OCI-LY3 (cell line): Measurements from ENCODE around the gene SHANK3.

ENCODE experiments used
- H2AFZ ChIP-seq: fragments of 200-600, 300-600 bp; shearing (Covaris generic); 2 replicates; pipeline ENCODE4 v1.6.0; 2014; ENCODE audit warnings: antibody characterized with exemption, low read depth, low read length
- H3K27ac ChIP-seq: fragments of 200-600, 300-600 bp; sonication (generic); 2 replicates; pipeline ENCODE4 v1.5.1; 2014; ENCODE audit warnings: mild to moderate bottlenecking, low read length, moderate library complexity, mixed read lengths
- H3K27me3 ChIP-seq: fragments of 200-600, 300-600 bp; sonication (generic); 2 replicates; pipeline ENCODE4 v1.6.1; 2014; ENCODE audit warnings: low read depth, low read length, mixed read lengths
- H3K36me3 ChIP-seq: fragments of 200-600, 300-600 bp; sonication (generic); replicated peaks from 2 replicates; pipeline ENCODE3; 2014; ENCODE audit warnings: low read depth, low read length, mixed read lengths
- H3K4me1 ChIP-seq: fragments of 300-600, 200-600 bp; sonication (generic); 2 replicates; pipeline ENCODE4 v1.6.1; 2014; ENCODE audit warnings: low read length, mixed read lengths
- H3K4me2 ChIP-seq: fragments of 200-600, 300-600 bp; sonication (generic); 2 replicates; pipeline ENCODE4 v1.6.1; 2014; ENCODE audit warnings: low read length, mixed read lengths
- H3K4me3 ChIP-seq: fragments of 300-600, 200-600 bp; sonication (generic); 2 replicates; pipeline ENCODE4 v1.5.1; 2014; ENCODE audit warnings: antibody characterized with exemption, mild to moderate bottlenecking, low read length, moderate library complexity
- H3K79me2 ChIP-seq: fragments of 300-600, 200-600 bp; shearing (Covaris generic); 2 replicates; pipeline ENCODE4 v1.6.1; 2014; ENCODE audit warnings: mild to moderate bottlenecking, low read length, mixed read lengths
- H3K9ac ChIP-seq: fragments of 300-600, 200-600 bp; shearing (Covaris generic); 2 replicates; pipeline ENCODE4 v1.6.0; 2014; ENCODE audit warnings: mild to moderate bottlenecking, low read length, moderate library complexity
- H3K9me3 ChIP-seq: fragments of 200-600, 300-600 bp; shearing (Covaris generic); 2 replicates; pipeline ENCODE4 v1.6.1; 2014; ENCODE audit warnings: low read length, mixed read lengths; ENCODE audit not compliant: insufficient read depth
- H4K20me1 ChIP-seq: fragments of 200-600, 300-600 bp; sonication (generic); 2 replicates; pipeline ENCODE4 v1.6.1; 2016; ENCODE audit warnings: low read length, mixed read lengths; ENCODE audit not compliant: insufficient read depth
- EZH2phosphoT487 ChIP-seq: fragments of 200-600 bp; shearing (Covaris generic); IDR thresholded peaks from 2 replicates; pipeline ENCODE4 v1.6.1; 2018; ENCODE audit warnings: antibody characterized with exemption, mixed run types, low read depth
- TF ChIP-seq, protein P1 (sequence below): fragments of 200-600, 300-600 bp; sonication (generic); IDR thresholded peaks from 2 replicates; pipeline ENCODE4 v1.5.1; 2014; ENCODE audit warnings: antibody characterized with exemption, low read length, low read depth

SHANK3 gene

GRCh38 chr22:50696251-50696798 lies 23.7 kb downstream of the SHANK3 start:
- no peaks in the 10 kb centered on the region for H3K27me3 ChIP-seq
- no peak overlapping the region for H3K4me2 ChIP-seq
- no peaks in the 10 kb centered on the region for H3K9me3 ChIP-seq
- no peaks in the 10 kb centered on the region for H4K20me1 ChIP-seq
- H3K4me3 ChIP-seq: no peak overlapping the region
- H3K9ac ChIP-seq: no peak overlapping the region
- 0 out of 2 replicates have a peak, but pooled peaks cover 6% of the 10 kb centered on the region for H3K4me1 ChIP-seq
- H3K27ac ChIP-seq: no peak overlapping the region
- H3K79me2 ChIP-seq: no peaks in the 10 kb centered on the region
- TF ChIP-seq EZH2phosphoT487: no peak
- TF ChIP-seq, protein P1, sequence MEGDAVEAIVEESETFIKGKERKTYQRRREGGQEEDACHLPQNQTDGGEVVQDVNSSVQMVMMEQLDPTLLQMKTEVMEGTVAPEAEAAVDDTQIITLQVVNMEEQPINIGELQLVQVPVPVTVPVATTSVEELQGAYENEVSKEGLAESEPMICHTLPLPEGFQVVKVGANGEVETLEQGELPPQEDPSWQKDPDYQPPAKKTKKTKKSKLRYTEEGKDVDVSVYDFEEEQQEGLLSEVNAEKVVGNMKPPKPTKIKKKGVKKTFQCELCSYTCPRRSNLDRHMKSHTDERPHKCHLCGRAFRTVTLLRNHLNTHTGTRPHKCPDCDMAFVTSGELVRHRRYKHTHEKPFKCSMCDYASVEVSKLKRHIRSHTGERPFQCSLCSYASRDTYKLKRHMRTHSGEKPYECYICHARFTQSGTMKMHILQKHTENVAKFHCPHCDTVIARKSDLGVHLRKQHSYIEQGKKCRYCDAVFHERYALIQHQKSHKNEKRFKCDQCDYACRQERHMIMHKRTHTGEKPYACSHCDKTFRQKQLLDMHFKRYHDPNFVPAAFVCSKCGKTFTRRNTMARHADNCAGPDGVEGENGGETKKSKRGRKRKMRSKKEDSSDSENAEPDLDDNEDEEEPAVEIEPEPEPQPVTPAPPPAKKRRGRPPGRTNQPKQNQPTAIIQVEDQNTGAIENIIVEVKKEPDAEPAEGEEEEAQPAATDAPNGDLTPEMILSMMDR: no peak
- H3K36me3 ChIP-seq: no peaks in the 10 kb centered on the region
- no peak overlapping the region for H2AFZ ChIP-seq

DNA sequence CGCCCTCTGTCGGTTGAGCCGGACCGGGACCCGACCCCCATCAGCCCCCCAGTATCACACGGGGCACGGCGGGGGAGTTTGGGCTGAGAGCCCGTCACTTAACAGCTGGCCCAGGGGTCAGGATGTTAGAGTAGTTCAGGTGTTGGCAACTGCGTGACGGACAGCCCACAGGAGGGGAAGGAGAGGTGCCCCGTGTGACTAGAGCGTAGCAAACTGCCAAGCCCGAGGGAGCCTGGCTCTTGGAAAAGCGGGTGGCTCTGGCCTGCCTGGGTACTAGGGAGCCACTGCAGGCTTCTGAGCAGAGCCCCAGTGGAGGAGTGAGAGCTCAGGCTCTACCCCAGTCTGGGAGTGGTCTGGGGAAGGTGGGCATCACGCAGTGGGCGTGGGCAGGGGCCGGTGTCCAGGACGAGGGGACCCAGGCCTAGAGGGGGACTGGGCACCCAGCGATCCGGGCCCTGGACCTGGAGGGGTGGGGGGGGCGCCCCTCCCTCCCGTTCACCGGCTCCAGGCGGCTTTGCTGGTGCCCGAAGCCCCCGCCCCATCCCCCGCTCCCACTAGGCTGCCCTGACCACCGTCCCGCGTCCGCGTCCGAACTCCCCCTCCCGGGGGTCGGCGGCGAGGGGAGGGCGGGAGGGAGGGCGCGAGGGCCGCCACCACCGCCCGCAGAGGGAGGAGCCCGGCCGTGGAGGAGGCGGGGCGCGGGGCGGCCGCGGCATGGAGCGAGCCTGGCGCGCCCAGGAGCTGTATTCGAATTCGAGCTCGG lies 24.4 kb downstream of the SHANK3 start:
- TF ChIP-seq, protein P1: no peak
- TF ChIP-seq EZH2phosphoT487: no peak
- H3K9ac ChIP-seq: no peak overlapping the region
- H4K20me1 ChIP-seq: no peaks in the 10 kb centered on the region

DNA sequence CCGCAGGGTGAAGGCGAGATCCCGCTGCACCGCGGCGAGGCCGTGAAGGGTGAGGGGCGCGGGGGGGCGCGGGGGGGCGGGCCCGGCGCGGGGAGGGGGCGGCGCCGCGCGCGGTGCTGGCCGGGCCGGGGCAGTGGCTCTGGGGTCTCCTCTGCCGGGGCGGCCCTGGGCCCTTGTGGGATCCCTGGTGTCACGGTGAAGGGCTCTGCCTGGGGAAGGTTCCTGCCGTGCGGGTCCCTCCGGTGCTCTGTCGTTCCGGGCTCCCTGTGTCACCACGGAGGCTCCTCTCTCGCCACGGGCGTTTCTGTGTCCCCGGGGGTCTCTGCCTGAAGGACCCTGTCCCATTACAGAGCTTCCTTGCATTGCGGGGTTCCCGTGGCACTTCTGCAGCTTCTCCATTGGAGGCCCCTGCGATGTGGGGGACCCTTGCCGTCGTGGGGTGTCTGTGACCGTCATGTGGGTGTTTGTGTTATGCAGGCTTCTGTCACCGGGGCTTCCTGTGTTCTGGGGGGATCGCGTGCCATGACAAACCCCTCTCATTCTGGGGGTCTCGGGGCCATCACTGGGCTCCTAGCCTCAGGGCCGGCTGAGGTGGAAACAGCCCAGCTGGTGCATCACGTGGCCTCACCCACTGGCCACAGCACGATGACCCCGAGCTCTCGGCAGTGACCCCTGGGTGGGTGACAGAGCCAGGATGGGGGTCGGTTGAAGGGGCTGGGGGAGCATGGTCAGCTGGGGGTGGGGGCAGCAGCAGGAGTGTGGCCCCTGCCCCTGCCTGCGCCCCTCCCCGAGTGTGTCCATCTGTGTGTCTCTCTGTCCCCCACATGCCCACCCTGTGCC lies 25.3 kb downstream of the SHANK3 start:
- no peaks in the 10 kb centered on the region for H3K27me3 ChIP-seq
- H4K20me1 ChIP-seq: no peaks in the 10 kb centered on the region
- no peak overlapping the region for H3K27ac ChIP-seq
- H2AFZ ChIP-seq: no peak overlapping the region
- H3K4me1 ChIP-seq: 0 out of 2 replicates have a peak, but pooled peaks cover 6% of the 10 kb centered on the region
- no peak overlapping the region for H3K4me2 ChIP-seq
- no peak overlapping the region for H3K9ac ChIP-seq
- no peaks in the 10 kb centered on the region for H3K36me3 ChIP-seq
- H3K9me3 ChIP-seq: no peaks in the 10 kb centered on the region
- no peak for TF ChIP-seq EZH2phosphoT487
- TF ChIP-seq, protein P1: no peak
- H3K4me3 ChIP-seq: no peak overlapping the region
- H3K79me2 ChIP-seq: no peaks in the 10 kb centered on the region

More for the DNA sequence above, 24.4 kb downstream of the SHANK3 start:
- H2AFZ ChIP-seq: no peak overlapping the region
- no peak overlapping the region for H3K27ac ChIP-seq
- H3K79me2 ChIP-seq: no peaks in the 10 kb centered on the region
- H3K4me2 ChIP-seq: no peak overlapping the region
- 0 out of 2 replicates have a peak, but pooled peaks cover 6% of the 10 kb centered on the region for H3K4me1 ChIP-seq
- no peaks in the 10 kb centered on the region for H3K36me3 ChIP-seq
- H3K27me3 ChIP-seq: no peaks in the 10 kb centered on the region
- no peak overlapping the region for H3K4me3 ChIP-seq
- H3K9me3 ChIP-seq: no peaks in the 10 kb centered on the region

DNA sequence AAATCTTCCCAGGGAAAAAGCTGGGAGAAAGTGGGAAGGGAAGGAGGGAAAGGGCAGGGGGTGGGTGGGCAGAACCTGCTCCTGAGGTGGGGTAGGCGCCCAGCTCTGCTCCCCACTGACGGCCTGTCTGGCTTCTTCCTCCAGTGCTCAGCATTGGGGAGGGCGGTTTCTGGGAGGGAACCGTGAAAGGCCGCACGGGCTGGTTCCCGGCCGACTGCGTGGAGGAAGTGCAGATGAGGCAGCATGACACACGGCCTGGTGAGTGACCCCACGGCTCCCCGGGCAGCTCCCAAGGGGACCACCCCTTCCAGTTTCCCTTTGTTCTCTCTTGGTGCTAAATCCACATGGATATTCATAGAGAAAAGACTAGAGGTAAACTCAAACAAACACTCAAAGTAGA lies 25.9 kb downstream of the SHANK3 start:
- Histone ChIP-seq H3K9me3 (no peaks in the 10 kb centered on the region), H3K9ac (no peak overlapping the region), H3K27ac (no peak overlapping the region), H4K20me1 (no peaks in the 10 kb centered on the region), H3K79me2 (no peaks in the 10 kb centered on the region), H3K27me3 (no peaks in the 10 kb centered on the region), H3K36me3 (no peaks in the 10 kb centered on the region), H2AFZ (no peak overlapping the region), H3K4me3 (no peak overlapping the region), H3K4me1 (0 out of 2 replicates have a peak, but pooled peaks cover 3% of the 10 kb centered on the region), H3K4me2 (no peak overlapping the region)
- TF ChIP-seq EZH2phosphoT487: no peak
- TF ChIP-seq, protein P1: no peak
